ENCODE data around the gene NCK2.

Gene NCK2

DNA sequence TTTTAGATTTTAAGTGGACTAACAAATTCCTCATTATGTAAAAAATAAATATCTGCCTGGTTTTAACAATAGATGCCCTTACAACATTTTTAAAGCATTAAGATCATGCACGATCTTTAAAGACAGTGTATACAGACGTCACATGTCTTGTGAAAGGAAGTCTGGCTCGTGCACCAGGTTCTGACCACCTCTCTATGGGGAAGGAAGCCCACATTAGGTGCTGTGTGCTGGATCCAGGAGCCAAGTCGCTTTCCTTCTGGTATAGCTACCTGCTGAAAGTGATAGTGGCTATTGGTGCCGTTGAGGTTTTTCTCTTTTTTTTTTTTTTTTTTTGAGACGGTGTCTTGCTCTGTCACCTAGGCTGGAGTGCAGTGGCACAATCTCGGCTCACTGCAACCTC is 116.5 kb downstream of the NCK2 start:
- TF ChIP-seq CTCF (IDR thresholded peaks at IDR 0.05; ENCODE audit: poor library complexity, severe bottlenecking), result no peak
- Histone ChIP-seq H3K27me3 (ENCODE audit: insufficient read depth, poor library complexity, severe bottlenecking) (no peaks in the 10 kb centered on the region), H3K9me3 (ENCODE audit: severe bottlenecking) (no peaks in the 10 kb centered on the region), H3K4me1 (ENCODE audit: insufficient read depth, poor library complexity, severe bottlenecking) (peaks cover 6% of the 10 kb centered on the region), H3K36me3 (ENCODE audit: low read depth) (0 out of 2 replicates have a peak, but pooled peaks cover 7% of the 10 kb centered on the region), H3K27ac (ENCODE audit: poor library complexity, severe bottlenecking) (no peak overlapping the region), H3K4me3 (ENCODE audit: severe bottlenecking) (no peak overlapping the region)
- no peak for ATAC-seq (ENCODE audit: low read depth)
- no peak for DNase-seq (ENCODE audit: low spot score)

GRCh38 chr2:105862843-105863242 is 118.1 kb downstream of the NCK2 start:
- Histone ChIP-seq H3K4me1 (ENCODE audit: insufficient read depth, poor library complexity, severe bottlenecking) (no peaks in the 10 kb centered on the region), H3K4me3 (ENCODE audit: severe bottlenecking) (no peak overlapping the region), H3K36me3 (ENCODE audit: low read depth) (no peaks in the 10 kb centered on the region), H3K27me3 (ENCODE audit: insufficient read depth, poor library complexity, severe bottlenecking) (no peaks in the 10 kb centered on the region), H3K27ac (ENCODE audit: poor library complexity, severe bottlenecking) (no peak overlapping the region), H3K9me3 (ENCODE audit: severe bottlenecking) (no peaks in the 10 kb centered on the region)
- DNase-seq (ENCODE audit: low spot score) (no peak), ATAC-seq (ENCODE audit: low read depth) (no peak)
- no peak for TF ChIP-seq CTCF (IDR thresholded peaks at IDR 0.05; ENCODE audit: poor library complexity, severe bottlenecking)

DNA sequence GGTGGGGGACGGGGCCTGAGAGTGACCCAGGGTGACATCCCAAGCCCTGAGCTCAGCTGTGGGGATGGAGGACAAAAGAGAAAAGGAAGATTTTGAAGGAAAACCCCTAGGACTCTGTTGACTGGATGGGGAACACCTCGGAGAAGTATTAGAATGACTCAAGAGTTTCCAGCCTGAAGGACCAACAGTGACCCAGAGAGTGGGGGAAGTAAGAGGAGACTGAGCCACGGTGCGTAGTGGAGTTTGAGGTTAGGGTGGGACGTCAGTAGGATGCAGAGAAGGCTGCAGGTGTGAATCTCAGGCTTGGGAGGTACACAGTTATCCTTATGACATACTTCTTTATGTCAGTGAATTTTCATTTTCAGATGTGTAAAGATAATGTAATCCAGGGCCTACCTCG is 119.5 kb downstream of the NCK2 start:
- no peak for DNase-seq (ENCODE audit: low spot score)
- no peak overlapping the region for H3K27ac ChIP-seq (ENCODE audit: poor library complexity, severe bottlenecking)
- H3K4me1 ChIP-seq (ENCODE audit: insufficient read depth, poor library complexity, severe bottlenecking), result no peaks in the 10 kb centered on the region
- H3K4me3 ChIP-seq (ENCODE audit: severe bottlenecking), result no peak overlapping the region
- no peaks in the 10 kb centered on the region for H3K9me3 ChIP-seq (ENCODE audit: severe bottlenecking)
- H3K27me3 ChIP-seq (ENCODE audit: insufficient read depth, poor library complexity, severe bottlenecking), result no peaks in the 10 kb centered on the region
- TF ChIP-seq CTCF (IDR thresholded peaks at IDR 0.05; ENCODE audit: poor library complexity, severe bottlenecking), result no peak
- ATAC-seq (ENCODE audit: low read depth), result no peak
- no peaks in the 10 kb centered on the region for H3K36me3 ChIP-seq (ENCODE audit: low read depth)

GRCh38 chr2:105865222-105865913 is 120.7 kb downstream of the NCK2 start:
- DNase-seq (ENCODE audit: low spot score) (no peak), ATAC-seq (ENCODE audit: low read depth) (no peak)
- Histone ChIP-seq H3K36me3 (ENCODE audit: low read depth) (no peaks in the 10 kb centered on the region; the same call in 1 of the 2 replicates), H3K27ac (ENCODE audit: poor library complexity, severe bottlenecking) (no peak overlapping the region), H3K9me3 (ENCODE audit: severe bottlenecking) (no peaks in the 10 kb centered on the region), H3K4me3 (ENCODE audit: severe bottlenecking) (no peak overlapping the region), H3K4me1 (ENCODE audit: insufficient read depth, poor library complexity, severe bottlenecking) (no peaks in the 10 kb centered on the region), H3K27me3 (ENCODE audit: insufficient read depth, poor library complexity, severe bottlenecking) (no peaks in the 10 kb centered on the region)
- no peak for TF ChIP-seq CTCF (IDR thresholded peaks at IDR 0.05; ENCODE audit: poor library complexity, severe bottlenecking)
